GM12891 (cell line): Measurements from ENCODE around the gene BGLAP.

Experiments used
- POLR2A ChIP-seq: IDR thresholded peaks from 2 replicates; pipeline ENCODE4 v1.6.1; 2011; ENCODE audit warnings: low read depth, low read length, control low read depth
- POLR2AphosphoS5 ChIP-seq: IDR thresholded peaks from 2 replicates; pipeline ENCODE4 v1.6.1; 2011; ENCODE audit warnings: low read depth, low read length, control low read depth
- POU2F2 ChIP-seq: IDR thresholded peaks from 2 replicates; pipeline ENCODE4 v1.6.1; 2011; ENCODE audit warnings: low read depth, mild to moderate bottlenecking, control low read depth, low read length, moderate library complexity

DNA sequence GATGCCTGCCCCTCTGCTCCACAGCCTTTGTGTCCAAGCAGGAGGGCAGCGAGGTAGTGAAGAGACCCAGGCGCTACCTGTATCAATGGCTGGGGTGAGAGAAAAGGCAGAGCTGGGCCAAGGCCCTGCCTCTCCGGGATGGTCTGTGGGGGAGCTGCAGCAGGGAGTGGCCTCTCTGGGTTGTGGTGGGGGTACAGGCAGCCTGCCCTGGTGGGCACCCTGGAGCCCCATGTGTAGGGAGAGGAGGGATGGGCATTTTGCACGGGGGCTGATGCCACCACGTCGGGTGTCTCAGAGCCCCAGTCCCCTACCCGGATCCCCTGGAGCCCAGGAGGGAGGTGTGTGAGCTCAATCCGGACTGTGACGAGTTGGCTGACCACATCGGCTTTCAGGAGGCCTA is 754 bp downstream of the BGLAP start:
- no peak; the same call in 1 of the 2 replicates for TF ChIP-seq POLR2A
- TF ChIP-seq POLR2AphosphoS5: no peak
- no peak for TF ChIP-seq POU2F2
